GM21360 (cell line): ENCODE results near the gene DCAF10.
A peak's percentile ranks its signal among the peaks of the same experiment; 100 is the strongest.
"Not testable (repeated sequence)": the region's sequence is repeated elsewhere in the genome, so short reads cannot be mapped to it uniquely, and the experiment has no call there.

ENCODE experiments used
- ATAC-seq: cut with Tn5 transposase; IDR thresholded peaks from one replicate; pipeline ENCODE4 v1.9.1; 2021; ENCODE audit warnings: mild to moderate bottlenecking, moderate library complexity; ENCODE audit not compliant: unreplicated experiment

DCAF10 gene

GRCh38 chr9:37788332-37788731 is 12.3 kb upstream of the DCAF10 start:
- no peak for ATAC-seq

GRCh38 chr9:37790096-37790495 is 10.5 kb upstream of the DCAF10 start:
- no peak for ATAC-seq

GRCh38 chr9:37792122-37792521 is 8.5 kb upstream of the DCAF10 start:
- no peak for ATAC-seq

GRCh38 chr9:37796232-37796631 is 4.4 kb upstream of the DCAF10 start:
- ATAC-seq = no peak

- ATAC-seq = no peak
Observed at GRCh38 chr9:37798677-37799076, 1.9 kb upstream of the DCAF10 start.

GRCh38 chr9:37801287-37801850 is 772 bp downstream of the DCAF10 start:
- ATAC-seq = peak; percentile 40

- no peak for ATAC-seq
Observed at GRCh38 chr9:37801959-37802711, 1.5 kb downstream of the DCAF10 start.

GRCh38 chr9:37806271-37806670 is 5.7 kb downstream of the DCAF10 start:
- ATAC-seq = no peak

GRCh38 chr9:37809676-37810075 is 9.1 kb downstream of the DCAF10 start:
- not testable (repeated sequence) for ATAC-seq

- ATAC-seq = no peak
Observed at GRCh38 chr9:37811906-37812476, 11.4 kb downstream of the DCAF10 start.

GRCh38 chr9:37812773-37813379 is 12.3 kb downstream of the DCAF10 start:
- ATAC-seq = no peak

GRCh38 chr9:37818849-37819248 is 18.3 kb downstream of the DCAF10 start:
- no peak for ATAC-seq

- ATAC-seq = no peak
Observed at GRCh38 chr9:37820142-37820541, 19.5 kb downstream of the DCAF10 start.

GRCh38 chr9:37825174-37825573 is 24.6 kb downstream of the DCAF10 start:
- ATAC-seq = not testable (repeated sequence)

GRCh38 chr9:37827483-37828165 is 27.0 kb downstream of the DCAF10 start:
- ATAC-seq = no peak

- ATAC-seq = no peak
Observed at GRCh38 chr9:37835821-37836220, 35.2 kb downstream of the DCAF10 start.

- ATAC-seq = peak; percentile 71
Observed at GRCh38 chr9:37836386-37836785, 35.8 kb downstream of the DCAF10 start.

- no peak for ATAC-seq
Observed at GRCh38 chr9:37839496-37840461, 39.2 kb downstream of the DCAF10 start.

- no peak for ATAC-seq
Observed at GRCh38 chr9:37840560-37841194, 40.1 kb downstream of the DCAF10 start.

GRCh38 chr9:37852222-37852621 is 51.6 kb downstream of the DCAF10 start:
- ATAC-seq = no peak
